Activated CD8-positive, alpha-beta memory T cell treated with anti-CD3 and anti-CD28 coated beads for 1 hour (primary cell): Measurements from ENCODE around the gene PPP6R1.

Experiments used
- DNase-seq, 2 donors: peaks; one replicate each; pipeline ENCODE4 v3.0.0-alpha.2; 2020; ENCODE audit warnings: low read depth in 1 of 2; ENCODE audit errors: extremely low read depth in 1 of 2

Gene PPP6R1

DNA sequence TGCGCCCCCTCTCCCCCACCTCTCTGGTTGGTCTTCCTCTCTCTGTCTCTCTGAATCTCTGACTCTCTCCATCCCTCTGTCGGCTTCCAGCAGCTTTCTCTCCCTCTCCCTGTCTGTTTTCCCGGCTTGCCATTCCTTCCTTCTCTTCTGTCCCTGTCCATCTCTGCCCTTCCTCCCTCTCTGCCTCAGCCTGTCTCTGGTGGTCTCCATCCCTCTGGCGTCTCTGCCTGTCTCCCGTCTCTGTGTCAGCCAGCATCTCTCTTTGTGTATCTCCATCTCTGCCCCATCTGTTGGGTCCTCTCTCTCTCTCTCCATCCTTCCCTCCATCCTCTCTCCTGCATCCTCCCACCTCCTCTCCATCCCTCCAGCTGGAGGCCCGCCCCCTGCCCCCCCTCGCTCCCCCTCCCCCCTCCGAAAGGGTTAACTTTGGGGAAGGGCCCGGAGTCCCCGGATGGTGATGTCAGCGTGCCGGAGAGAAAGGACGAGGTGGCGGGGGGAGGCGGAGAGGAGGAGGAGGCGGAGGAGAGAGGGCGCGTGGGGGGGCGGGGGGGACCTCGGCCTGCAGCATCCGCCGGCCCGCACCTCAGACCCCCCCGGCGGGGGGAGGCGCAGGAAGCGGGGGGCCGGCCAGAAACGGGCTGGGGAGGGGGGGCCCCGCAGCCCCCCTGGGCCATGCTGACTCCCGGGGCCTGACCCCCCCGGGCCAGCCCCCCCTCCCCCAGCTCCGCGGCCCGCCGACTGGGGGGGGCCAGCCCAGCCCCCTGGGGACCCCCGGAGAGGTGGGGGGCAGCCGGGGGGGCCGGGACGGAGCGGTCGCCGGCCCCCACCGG, 24.9 kb upstream of the PPP6R1 start, which contains the start of gene BRSK1:
Gene BRSK1, plus strand, starts transcription at position 450 of the 830 bp plus-strand sequence. CDS start 446 bp downstream, outside the sequence.
- no peak for DNase-seq

DNA sequence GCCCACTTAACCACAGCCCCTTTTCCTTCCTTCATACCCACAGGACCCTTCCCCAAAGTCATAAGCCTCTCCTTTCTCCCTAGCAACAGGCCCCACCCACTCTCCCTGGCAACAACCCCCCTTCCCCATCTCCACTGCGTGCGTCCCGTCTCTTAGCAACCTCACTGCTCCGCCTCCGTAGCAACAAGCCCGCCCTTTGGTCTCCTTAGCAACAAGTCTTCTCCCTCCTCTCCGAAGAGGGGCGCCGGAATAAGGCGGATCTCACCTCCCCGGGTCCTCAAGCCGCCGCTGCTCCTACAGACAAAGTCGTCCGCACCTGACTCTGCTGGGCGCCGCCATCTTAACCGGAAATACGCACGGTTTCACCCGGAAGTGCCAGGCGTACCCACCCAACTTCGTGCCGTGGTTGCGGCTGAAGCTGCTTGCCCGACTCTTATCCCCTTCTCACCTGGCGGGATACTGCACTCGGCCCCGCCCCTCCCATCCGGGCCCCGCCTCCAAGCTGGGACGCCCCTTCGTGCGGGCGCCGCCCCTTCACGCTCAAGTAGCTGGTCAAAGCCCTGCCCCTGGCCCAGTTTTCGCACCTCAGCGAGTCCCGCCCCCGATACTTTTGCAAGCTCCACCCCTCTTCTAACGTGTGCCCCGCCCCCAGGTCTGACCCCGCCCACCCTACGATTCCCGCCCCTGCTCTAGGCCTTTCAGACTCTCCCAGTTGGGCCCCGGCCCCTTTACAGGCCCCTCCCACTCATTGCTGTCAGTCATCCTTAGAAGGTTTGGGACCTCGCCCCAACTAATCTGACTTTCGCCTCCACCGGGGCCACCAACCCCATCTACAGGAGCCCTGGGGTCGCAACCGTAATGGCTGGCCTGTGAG, 21.2 kb upstream of the PPP6R1 start, which contains the start of gene HSPBP1:
Gene HSPBP1, minus strand, starts transcription at position 341 of the 874 bp plus-strand sequence. CDS start 502 bp downstream, outside the sequence.
- DNase-seq: peak; percentile 85 to 86

DNA sequence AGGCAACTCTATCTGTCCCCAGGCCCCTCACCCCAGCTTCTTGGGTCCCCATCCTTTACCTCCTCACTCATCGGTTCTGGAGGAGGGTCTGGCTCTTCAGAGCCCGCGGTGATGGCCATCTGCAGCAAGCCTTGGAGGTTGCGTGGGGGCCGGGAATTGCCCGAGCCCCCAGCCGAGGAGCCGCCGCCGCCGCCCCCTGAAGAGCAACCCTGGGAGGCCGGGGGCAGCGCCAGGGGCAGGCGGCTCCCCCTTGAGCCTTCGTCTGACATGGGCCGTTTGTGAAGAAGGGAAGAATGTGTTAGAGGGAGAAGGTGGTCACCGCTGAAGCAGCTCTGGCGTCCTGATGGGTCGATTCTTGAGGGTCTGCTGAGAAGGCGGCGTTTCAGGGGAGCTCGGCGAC, 20.5 kb upstream of the PPP6R1 start:
- DNase-seq: no peak

DNA sequence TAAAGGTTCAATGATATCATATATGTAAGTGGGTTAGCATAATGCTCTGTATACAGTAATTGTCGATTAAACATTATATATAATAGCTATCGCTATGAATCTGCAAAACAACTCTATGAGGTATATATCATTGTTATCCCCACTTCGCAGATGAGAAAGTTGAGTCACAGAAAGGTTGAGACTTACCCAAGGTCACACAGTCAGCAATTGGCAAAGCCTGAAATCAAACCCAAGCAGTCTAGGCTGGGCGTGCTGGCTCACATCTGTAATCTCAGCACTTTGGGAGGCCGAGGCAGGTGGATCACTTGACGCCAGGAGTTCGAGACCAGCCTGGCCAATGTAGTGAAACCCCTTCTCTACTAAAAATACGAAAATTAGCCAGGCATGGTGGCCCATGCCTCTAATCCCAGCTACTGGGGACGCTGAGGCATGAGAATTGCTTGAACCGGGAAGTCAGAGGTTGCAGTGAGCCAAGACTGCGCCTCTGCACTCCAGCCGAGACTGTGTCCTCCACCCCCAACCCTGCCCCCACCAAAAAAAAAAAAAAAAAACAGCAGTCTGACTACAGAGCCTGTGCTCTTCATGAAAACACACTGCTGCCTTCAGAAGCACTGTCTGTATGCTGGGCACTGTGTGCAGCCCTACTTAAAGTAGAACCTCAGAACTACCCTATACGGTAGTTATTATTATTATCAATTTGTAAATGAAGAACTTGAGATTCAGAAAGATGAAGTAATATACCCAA, 19.7 kb upstream of the PPP6R1 start:
- DNase-seq: no peak

DNA sequence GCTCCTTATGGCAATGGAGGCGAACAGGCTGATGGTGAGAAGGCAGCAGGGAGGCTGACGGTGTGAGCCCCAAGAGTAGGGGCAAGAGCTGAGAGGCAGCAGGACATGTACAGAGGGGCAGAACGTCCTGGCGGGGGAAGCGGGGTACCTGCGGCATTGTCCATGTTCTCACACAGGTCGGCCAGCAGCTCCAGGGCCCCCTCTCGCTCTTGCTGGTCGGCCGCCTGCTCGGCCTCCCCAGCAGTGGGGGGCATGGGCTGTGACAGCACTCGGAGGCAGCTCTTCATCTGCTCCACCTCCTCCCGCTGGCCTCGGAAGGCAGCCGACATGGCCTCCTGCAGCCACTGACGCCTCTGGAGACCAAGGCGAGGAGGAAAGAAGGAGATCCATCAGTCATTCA, 18.7 kb upstream of the PPP6R1 start:
- no peak for DNase-seq

DNA sequence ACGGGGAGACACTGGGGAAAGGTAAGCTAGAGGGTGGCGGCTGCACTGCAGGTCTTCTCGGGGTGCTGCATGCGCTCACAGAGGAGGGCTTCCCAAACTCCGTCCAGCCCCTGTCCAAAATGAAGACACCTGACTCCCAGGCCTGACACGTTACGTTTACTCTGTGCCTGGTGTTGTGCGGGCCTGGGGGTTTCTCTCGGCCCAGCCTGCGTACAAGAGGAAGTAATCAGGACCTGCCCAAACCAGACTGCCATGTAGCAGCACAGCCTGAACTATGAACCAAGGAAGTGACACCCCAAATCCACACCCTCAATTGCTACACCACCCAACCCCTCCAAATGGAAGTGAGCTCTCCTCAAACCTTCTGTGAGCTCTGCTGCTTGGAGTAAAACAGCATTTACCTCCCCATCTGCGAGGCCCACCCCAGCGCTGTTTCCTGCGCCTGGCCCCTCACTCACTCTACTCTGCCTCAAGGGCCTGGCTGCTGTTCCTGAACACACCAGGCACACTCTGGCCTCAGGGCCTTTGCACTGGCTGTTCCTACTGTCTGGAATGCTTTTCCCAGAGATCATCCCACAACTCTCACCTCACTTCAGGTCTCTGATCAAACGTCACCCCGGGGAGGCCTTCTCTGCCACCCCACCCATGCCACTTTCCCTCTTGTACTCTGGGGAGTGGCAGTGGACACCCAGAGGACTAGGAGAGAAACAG, 18.1 kb upstream of the PPP6R1 start:
- DNase-seq: no peak

DNA sequence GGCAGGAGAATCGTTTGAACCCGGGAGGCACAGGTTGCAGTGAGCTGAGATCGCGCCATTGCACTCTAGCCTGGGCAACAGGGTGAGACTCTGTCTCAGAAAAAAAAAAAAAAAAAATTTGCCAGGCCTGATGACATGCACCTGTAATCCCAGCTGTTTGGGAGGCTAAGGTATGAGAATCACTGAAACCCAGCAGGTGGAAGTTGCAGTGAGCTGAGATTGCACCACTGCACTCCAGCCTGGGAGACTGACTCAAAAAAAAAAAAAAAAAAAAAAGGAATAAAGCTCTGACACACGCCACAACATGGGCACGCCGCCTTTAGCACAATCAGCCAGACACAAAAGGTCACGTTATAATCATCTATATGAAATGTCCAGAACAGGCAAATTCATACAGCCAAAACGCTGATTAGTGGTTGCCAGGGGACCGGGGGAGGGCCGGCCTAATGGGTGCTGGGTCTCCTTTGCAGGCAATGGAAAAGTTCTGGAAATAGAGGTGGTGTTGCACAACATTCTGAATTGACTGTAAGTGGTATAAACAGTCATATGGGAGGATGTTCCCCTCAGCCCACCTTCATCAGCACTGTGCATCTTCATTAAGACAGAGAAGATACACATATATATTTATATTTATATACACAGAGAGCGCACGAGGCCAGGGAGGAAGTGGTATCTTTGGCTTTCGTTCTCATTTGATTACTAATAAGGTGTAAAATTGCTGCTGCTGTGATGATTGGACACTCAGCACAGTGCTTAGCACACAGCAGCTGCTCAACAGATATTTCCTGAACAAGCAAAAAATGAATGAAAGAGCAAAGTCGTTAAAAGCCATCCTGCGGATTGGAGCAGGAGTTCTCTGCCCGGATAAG, 17.3 kb upstream of the PPP6R1 start:
- DNase-seq: no peak

DNA sequence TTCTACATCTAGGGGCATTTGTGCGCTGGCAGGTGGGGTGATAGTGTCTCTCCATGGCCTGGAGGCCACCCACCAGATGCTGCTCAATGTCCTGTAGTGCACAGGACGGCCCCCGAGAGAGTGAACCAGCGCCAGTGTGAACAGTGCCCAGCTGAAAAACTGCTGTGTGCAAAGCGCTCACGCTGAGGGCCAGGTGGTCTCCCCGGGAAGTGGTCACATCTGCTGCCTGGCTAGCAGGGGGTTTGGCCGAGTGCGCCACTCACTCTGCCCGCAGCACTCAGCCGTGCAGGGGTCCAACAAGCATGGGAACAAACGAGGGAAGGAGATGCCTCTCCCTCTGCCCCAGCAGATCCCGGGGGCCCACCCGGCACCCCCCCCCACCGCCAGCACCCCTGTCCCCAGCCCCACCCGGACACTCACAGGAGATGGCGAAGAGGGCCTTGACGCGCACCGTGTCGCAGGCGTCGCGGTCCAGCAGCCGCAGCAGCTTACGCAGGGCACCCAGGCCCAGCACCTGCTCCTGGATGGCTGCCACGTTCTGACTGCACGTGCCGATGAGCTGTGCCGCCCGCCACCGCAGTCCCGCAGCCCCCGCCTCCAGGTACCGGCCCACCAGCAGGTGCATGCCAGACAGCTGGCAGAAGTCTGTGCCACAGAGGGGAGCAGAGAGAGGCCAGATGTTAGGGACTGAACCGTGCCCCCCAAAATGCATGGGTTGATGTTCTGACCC, 15.3 kb upstream of the PPP6R1 start:
- no peak for DNase-seq

DNA sequence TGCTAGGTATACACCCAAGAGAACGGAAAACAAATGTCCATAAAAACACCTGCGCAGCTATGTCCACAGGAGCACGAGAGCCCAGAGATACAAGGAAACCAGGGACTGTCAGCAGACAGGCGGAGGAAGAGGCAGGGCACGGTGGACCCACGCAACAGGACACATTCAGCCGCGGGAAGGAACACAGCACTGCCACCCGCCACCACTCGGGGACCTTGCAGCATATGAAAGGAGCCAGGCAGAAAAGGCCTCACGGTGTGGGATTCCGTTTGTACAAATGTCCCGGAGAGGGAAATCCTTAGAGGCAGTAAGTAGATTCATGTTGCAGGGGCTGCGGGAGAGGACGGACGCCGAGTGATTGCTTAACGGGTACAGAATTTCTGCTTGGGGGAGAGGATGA, 13.3 kb upstream of the PPP6R1 start:
- no peak for DNase-seq

DNA sequence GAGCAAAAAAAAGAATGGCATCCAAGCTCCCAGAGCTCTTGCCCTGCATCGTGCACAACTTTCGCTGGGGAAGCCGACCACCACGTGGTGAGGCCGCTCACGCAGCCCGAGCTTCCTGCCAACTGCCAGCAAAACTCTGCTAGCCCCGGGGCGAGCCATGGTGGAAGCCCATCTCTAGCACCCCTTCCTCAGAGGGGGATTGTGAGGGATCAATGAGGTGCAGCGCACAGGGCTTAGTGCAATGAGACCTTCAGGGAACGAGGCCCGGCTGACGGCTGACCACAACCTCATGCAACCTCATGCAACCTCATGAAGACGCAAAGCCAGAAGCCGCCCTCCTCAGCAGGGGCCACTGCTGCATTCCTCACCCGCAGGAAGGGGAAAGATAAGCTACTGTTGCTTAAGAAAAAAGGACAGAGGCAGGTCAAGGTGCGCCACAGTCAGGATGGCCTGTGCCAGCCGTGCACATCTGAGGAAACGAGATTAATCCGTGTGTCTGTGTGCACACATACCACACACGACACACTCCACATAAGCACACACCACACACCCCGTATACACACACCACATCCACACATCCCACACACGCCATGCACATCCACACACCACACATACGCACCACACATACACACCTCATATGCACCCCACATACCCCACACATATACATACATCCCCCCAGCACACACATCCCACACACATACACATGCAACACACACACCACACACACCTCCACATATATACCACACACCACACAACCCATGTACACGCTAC, 11.5 kb upstream of the PPP6R1 start:
- DNase-seq: no peak

DNA sequence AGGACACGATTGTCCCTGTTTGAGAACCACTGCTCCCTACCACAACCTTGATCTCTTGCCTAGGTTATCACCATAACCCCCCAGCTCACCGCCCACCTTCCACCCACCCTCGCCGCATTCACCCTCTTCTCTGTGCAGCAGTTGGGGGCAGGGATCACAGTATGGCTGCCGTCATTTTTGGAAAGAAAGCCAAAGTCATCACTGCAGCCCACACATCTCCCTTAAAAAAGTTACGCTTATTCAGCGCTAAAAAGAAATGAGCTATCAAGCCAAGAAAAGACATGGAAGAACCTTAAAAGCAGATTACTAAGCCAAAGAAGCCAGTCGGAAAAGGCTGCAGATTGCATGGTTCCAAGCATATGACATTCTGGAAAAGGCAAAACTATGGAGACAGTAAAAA, 10.5 kb upstream of the PPP6R1 start:
- DNase-seq: no peak

DNA sequence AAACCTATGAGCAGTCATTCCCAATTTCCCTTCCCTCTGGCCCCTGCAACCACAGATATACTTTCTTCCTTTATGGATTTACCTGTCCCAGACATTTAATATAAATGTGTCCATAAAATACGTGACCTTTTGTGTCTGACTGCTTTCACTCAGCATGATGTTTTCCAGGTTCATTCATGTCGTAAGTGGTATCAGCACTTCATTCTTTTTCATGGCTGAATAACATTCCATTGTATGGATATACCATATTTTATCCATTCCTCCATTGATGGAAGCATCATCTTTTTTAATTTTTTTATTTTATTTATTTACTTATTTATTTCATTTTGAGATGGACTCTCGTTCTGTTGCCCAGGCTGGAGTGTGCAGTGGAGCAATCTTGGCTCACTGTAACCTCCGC, 8.0 kb upstream of the PPP6R1 start:
- DNase-seq: no peak

DNA sequence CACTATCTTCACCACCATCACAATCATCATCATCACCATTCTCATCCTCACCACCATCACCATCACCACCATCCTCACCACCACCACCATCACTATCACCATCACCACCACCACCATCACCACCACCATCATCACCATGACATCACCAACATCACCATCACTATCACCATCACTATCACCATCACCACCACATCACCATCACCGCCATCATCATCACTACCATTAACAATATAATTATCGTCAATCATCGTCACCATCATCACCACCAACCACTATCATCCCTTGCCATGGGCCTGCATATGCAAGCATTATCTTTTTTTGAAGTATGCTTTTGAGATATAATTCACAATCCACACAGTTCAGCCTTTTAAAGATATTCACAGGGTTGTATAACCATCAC, 7.6 kb upstream of the PPP6R1 start:
- no peak for DNase-seq

DNA sequence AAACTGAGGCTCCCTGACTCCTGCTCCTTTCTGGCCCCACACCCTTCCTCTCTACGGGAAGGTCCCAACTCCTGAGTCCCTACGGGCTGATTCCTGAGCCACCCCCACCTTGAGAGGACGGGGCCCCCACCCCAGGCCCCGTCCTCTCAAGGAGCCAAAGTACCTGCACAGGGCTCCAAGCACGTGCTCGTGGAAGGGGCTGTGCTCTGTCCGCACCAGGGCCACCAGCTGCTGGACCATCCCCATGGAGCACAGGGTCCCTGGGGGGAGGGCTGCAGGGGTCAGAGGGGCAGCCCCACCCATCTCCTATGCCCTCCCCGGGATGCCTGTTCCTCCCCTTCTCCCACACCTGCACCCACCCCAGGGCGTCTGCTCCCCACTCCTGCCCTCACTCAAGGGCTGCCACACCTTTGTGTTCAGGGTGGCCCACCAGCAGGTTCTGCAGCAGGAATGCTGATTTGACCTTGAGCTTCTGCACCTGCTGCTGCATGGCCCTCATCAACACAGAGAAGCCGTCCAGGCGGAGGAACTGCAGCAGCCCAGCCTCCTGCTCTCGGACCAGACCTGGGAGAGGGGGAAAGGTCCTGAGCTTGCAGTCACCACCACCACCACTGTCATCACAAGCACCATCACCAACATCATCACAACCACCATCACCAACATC, 7.0 kb upstream of the PPP6R1 start:
- no peak for DNase-seq

DNA sequence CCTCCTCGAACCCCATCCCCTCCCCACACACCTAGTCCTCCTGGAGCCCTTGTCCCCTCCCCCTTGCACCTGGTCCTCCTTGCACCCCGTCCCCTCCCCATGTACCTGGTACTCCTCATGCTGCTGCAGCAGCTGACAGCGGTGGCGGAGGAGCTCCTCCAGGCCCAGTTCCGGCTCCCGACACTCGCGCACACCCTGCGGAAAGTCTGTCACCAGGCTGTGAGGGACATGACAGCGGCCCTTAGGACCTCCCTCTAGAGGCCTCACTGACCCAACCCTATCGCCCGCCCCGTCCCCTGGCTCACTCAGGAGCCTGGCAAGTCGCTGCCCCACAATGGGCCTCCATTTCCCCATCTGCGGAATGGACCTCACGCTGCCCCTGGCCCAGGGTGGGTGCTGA, 6.4 kb upstream of the PPP6R1 start:
- no peak for DNase-seq

DNA sequence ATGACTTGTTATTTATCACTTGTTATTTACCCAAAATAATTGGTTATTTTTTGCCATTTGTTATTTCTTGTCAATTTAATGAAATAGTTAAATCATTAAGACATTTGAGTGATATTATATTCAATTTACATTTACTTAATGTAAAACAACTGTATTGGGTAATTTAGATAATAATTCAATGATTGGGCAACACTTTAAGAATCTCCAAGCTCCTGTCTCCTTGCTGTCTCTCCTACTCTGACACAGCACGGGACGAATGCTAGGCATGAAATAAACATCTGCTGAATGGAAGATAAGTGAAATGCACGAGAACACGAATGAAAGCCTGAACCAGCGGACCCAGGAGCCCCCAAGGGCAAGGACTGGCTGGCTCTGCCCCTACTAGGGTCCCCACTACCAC, 5.7 kb upstream of the PPP6R1 start:
- no peak for DNase-seq

DNA sequence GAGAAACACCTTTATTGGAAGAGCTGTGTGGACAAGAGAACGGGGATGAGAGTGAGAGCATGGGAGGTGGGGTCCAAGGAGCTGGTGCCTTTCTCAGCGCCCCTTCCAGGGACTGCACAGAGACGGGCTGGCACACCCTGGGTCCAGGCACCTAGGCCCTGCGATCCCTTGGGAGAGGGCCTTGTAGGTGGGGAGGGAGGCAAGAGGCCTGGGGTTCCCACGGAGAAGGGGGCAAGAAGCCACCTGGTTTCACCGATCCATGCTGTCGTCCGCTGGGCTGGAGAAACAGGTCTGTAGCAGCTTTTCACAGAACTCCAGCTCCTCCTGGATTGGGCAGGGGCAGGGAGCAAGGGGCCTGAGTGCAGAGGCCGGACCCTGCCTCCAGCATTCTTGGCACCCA, 3.5 kb upstream of the PPP6R1 start:
- no peak for DNase-seq
